HepG2 (cell line): ENCODE data around the gene ABCB4. TPM values are rescaled to one million over a fixed set of nuclear protein-coding genes. Genes with fewer than 3 reads are reported as not detected.

Source experiments
- ATAC-seq: fragments of 200-7000 bp; cut with Tn5 transposase; 3 replicates; pipeline ENCODE4 v1.9.1; 2020; ENCODE audit warnings: mild to moderate bottlenecking, moderate library complexity
- BruUV-seq: library from RNA; stranded (reverse); fragments of 400-500 nt; replicated peaks from 2 replicates; lab custom pipeline; 2021; lab: Mats Ljungman, UMichigan
- CTCF ChIA-PET: fragments of 300-600 bp; formaldehyde crosslinking; extraction: SDS; loops from one replicate; lab custom pipeline; 2021; ENCODE audit warnings: low total read pairs, inconsistent platforms, low intra/inter-chr PET ratio; lab: Yijun Ruan, JAX
- POLR2A ChIA-PET: fragments of 350-600 bp; sonication (Branson Sonifier 250); formaldehyde crosslinking; loops from one replicate; lab custom pipeline; 2020; ENCODE audit warnings: antibody characterized with exemption, inconsistent platforms; lab: Yijun Ruan, JAX
- DNase-seq: peaks from one replicate; pipeline ENCODE4 v3.0.0-alpha.2; 2015; ENCODE audit warnings: low spot score
- FAIRE-seq: peaks from 3 replicates; lab custom pipeline; 2011; peaks lifted over from hg19 to GRCh38; lab: Jason Lieb, UNC
- H2AFZ ChIP-seq: one replicate; pipeline ENCODE4 v1.6.1; 2011; ENCODE audit warnings: low read length, inconsistent platforms
- H3K27ac ChIP-seq: fragments of 300-600 bp; 3 replicates; pipeline ENCODE4 v1.8.0; 2011; ENCODE audit warnings: mixed run types, mild to moderate bottlenecking, mixed read lengths, low read length, inconsistent platforms; ENCODE audit not compliant: insufficient read depth; ENCODE audit errors: extremely low read length
- H3K27me3 ChIP-seq, 2 experiments: fragments of 200-600 bp in 1 of 2; 2 replicates in 1 of 2; 3 replicates in 1 of 2; pipeline versions ENCODE4 v1.6.0 to v1.8.0; 2011; ENCODE audit warnings: low read length in 2 of 2, mild to moderate bottlenecking in 2 of 2, moderate library complexity in 2 of 2, inconsistent platforms in 1 of 2; ENCODE audit not compliant: insufficient read depth in 2 of 2, control insufficient read depth in 1 of 2
- H3K36me3 ChIP-seq, 2 experiments: fragments of 200-600 bp in 1 of 2; replicated peaks in 1 of 2; 2 replicates in 1 of 2; 3 replicates in 1 of 2; pipeline versions ENCODE4 v1.5.1 to v1.8.0; 2011; ENCODE audit warnings: low read length in 2 of 2, inconsistent platforms in 1 of 2; ENCODE audit not compliant: insufficient read depth in 2 of 2, control insufficient read depth in 1 of 2
- H3K4me1 ChIP-seq: 2 replicates; pipeline ENCODE4 v1.5.1; 2012; ENCODE audit warnings: low read length, inconsistent platforms; ENCODE audit not compliant: insufficient read depth
- H3K4me2 ChIP-seq: 2 replicates; pipeline ENCODE4 v1.6.0; 2011; ENCODE audit warnings: low read depth, low read length, inconsistent platforms
- H3K4me3 ChIP-seq, 3 experiments: fragments of 200-600 bp in 1 of 3; sonication (generic), shearing (Covaris generic) in 1 of 3; replicated peaks in 1 of 3; 2 replicates each; pipeline ENCODE4 v1.5.1; 2011 to 2016; ENCODE audit warnings: low read length in 3 of 3, inconsistent platforms in 2 of 3, low read depth in 2 of 3, mild to moderate bottlenecking in 2 of 3, control low read depth in 1 of 3, mixed read lengths in 1 of 3; ENCODE audit not compliant: insufficient read depth in 1 of 3
- H3K79me2 ChIP-seq: one replicate; pipeline ENCODE4 v1.6.1; 2011; ENCODE audit warnings: low read length, inconsistent platforms; ENCODE audit not compliant: insufficient read depth
- H3K9ac ChIP-seq: 2 replicates; pipeline ENCODE4 v1.6.0; 2011; ENCODE audit warnings: mild to moderate bottlenecking, low read depth, low read length, inconsistent platforms; ENCODE audit not compliant: insufficient read depth
- H3K9me3 ChIP-seq: 2 replicates; pipeline ENCODE4 v1.5.1; 2012; ENCODE audit warnings: mild to moderate bottlenecking, low read length
- H4K20me1 ChIP-seq: 2 replicates; pipeline ENCODE4 v1.6.0; 2011; ENCODE audit warnings: inconsistent platforms, mild to moderate bottlenecking, low read length, moderate library complexity; ENCODE audit not compliant: insufficient read depth
- DNMT1 ChIP-seq: sonication (generic); formaldehyde crosslinking; IDR thresholded peaks from 2 replicates; pipeline ENCODE4 v1.5.1; 2020; ENCODE audit warnings: mild to moderate bottlenecking, missing genetic modification reagents
- FOXA1 ChIP-seq, 2 experiments: fragments of 450-650 bp in 1 of 2; sonication (generic) in 1 of 2; formaldehyde crosslinking in 1 of 2; IDR thresholded peaks; 2 replicates each; pipeline versions ENCODE4 v1.4.0 to v1.6.1; 2016 to 2020; ENCODE audit warnings: missing genetic modification reagents in 1 of 2
- HHEX ChIP-seq: IDR thresholded peaks from 2 replicates; pipeline ENCODE4 v1.6.1; 2016; ENCODE audit warnings: control low read depth
- KMT2A ChIP-seq: sonication (generic); formaldehyde crosslinking; IDR thresholded peaks from 2 replicates; pipeline ENCODE4 v1.4.0; 2020; ENCODE audit warnings: missing genetic modification reagents
- MLLT10 ChIP-seq: sonication (generic); formaldehyde crosslinking; IDR thresholded peaks from 2 replicates; pipeline ENCODE4 v1.4.0; 2020; ENCODE audit warnings: missing genetic modification reagents
- POLR2AphosphoS5 ChIP-seq: IDR thresholded peaks from 2 replicates; pipeline ENCODE4 v1.6.1; 2012; ENCODE audit warnings: low read depth, low read length
- RBFOX2 ChIP-seq: fragments of 200-400 bp; formaldehyde crosslinking; IDR thresholded peaks from 2 replicates; pipeline ENCODE4 v1.6.1; 2017; ENCODE audit warnings: low read depth, mild to moderate bottlenecking, low read length
- SNAPC5 ChIP-seq: sonication (generic); formaldehyde crosslinking; IDR thresholded peaks from 2 replicates; pipeline ENCODE4 v1.8.1; 2023; ENCODE audit warnings: mild to moderate bottlenecking, missing genetic modification reagents, borderline replicate concordance
- SOX13 ChIP-seq, 3 experiments: fragments of 450-650 bp in 1 of 3; sonication (generic) in 1 of 3; formaldehyde crosslinking in 1 of 3; IDR thresholded peaks in 2 of 3; conservative IDR thresholded peaks in 1 of 3; 2 replicates each; pipeline versions ENCODE4 v1.5.0 to v1.6.1; 2016 to 2020; ENCODE audit warnings: antibody characterized with exemption in 1 of 3, mild to moderate bottlenecking in 1 of 3, missing compliant biosample characterization in 1 of 3, missing genetic modification reagents in 1 of 3, moderate library complexity in 1 of 3
- TOE1 ChIP-seq: sonication (generic); formaldehyde crosslinking; IDR thresholded peaks from 2 replicates; pipeline ENCODE4 v1.4.0; 2020; ENCODE audit warnings: mild to moderate bottlenecking, missing genetic modification reagents
- XRCC5 ChIP-seq: fragments of 200-400 bp; formaldehyde crosslinking; optimal IDR thresholded peaks from 2 replicates; pipeline ENCODE3; 2017; ENCODE audit warnings: mild to moderate bottlenecking, low read length
- ZNF142 ChIP-seq: sonication (generic); formaldehyde crosslinking; IDR thresholded peaks from 2 replicates; pipeline ENCODE4 v1.4.0; 2020; ENCODE audit warnings: missing genetic modification reagents
- ZNF274 ChIP-seq: sonication (generic); formaldehyde crosslinking; IDR thresholded peaks from 2 replicates; pipeline ENCODE4 v1.5.1; 2020; ENCODE audit warnings: mild to moderate bottlenecking, missing genetic modification reagents
- ZNF543 ChIP-seq: sonication (generic); formaldehyde crosslinking; IDR thresholded peaks from 2 replicates; pipeline ENCODE4 v1.4.0; 2020; ENCODE audit warnings: mild to moderate bottlenecking, missing genetic modification reagents
- ZNF552 ChIP-seq: sonication (generic); formaldehyde crosslinking; IDR thresholded peaks from 2 replicates; pipeline ENCODE4 v1.9.0; 2022; ENCODE audit warnings: missing genetic modification reagents, mild to moderate bottlenecking, borderline replicate concordance
- ZSCAN12 ChIP-seq: sonication (generic); formaldehyde crosslinking; IDR thresholded peaks from 2 replicates; pipeline ENCODE4 v1.9.0; 2021; ENCODE audit warnings: mild to moderate bottlenecking, missing genetic modification reagents
- WGBS: methylation state at CpG from one replicate; pipeline ENCODE4 v1.1.6; 2017; ENCODE audit warnings: low lambda C conversion rate; 5-methylcytosine and 5-hydroxymethylcytosine counted together
- in situ Hi-C: cut with HindIII; loops from 2 replicates; pipeline ENCODE4 v1.10.0; 2017; ENCODE audit warnings: low pct_unique_long_range_greater_than_20kb; ENCODE audit not compliant: extremely low pct_ligation_motif_present
- intact Hi-C: fragments of 100-400 bp; cut with micrococcal nuclease; formaldehyde crosslinking; loops from one replicate; pipeline ENCODE4 v1.10.0; 2022; ENCODE audit not compliant: unreplicated experiment
- polyA plus RNA-seq, 8 experiments: library from polyadenylated mRNA; depleted of rRNA in 3 of 8; stranded (reverse) in 7 of 8; unstranded in 1 of 8; fragments of >200 nt; fragmentation: Illumina TruSeq in 4 of 8; extraction: Trizol in 4 of 8; gene quantifications; 2 replicates each; pipeline versions ENCODE4 v1.2.1 to v1.2.3, GENCODE V29; 2011 to 2016; ENCODE audit warnings: low read depth in 4 of 8, missing spikeins in 1 of 8, mixed read lengths in 1 of 8; ENCODE audit not compliant: insufficient read depth in 1 of 8
- total RNA-seq, 5 experiments: library from RNA; depleted of rRNA; stranded (reverse); fragments of >200 nt; fragmentation: Illumina TruSeq; extraction: Trizol; gene quantifications; 2 replicates each; pipeline ENCODE4 v1.2.3, GENCODE V29; 2016; ENCODE audit warnings: low read depth in 1 of 5
- TF ChIP-seq, protein P1 (sequence below): sonication (generic); formaldehyde crosslinking; IDR thresholded peaks from 2 replicates; pipeline ENCODE4 v1.4.0; 2020; ENCODE audit warnings: missing genetic modification reagents

ABCB4 gene
- total and polyA plus RNA-seq, 2 of the 13 experiments (the other 11 are each of a cell fraction or from before 2014, with no cell fraction given), result 18.0 to 32.4 TPM

DNA sequence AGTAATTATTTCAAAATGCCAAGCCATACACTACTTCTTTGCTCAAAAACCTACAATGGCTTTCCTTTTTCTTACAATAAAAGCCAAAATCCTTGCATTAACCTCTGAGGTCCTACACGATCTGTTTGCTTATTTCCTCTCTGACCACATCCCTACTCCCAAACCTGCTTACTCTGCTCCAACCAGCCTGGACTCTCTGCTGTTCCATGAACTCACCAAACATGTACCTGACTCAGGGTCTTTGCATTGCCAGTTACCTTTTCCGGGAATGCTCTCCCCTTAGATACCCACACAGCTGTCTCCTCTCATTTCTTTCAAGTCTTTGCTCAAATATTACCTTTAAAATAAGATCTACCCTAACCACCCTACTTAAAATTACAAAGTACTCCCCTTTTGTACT, 2.3 kb downstream of the ABCB4 start:
- no peak for FAIRE-seq
- intact Hi-C loops, result loop anchor here (10.0 kb wide), 2 partner anchors 122 to 128 kb away; partner anchors contain the start of gene CROT
- TF ChIP-seq TOE1 (CRISPR knock-in tag) (no peak), ZSCAN12 (no peak), SOX13 (IDR thresholded peaks at IDR 0.05) (no peak), SOX13 (CRISPR knock-in tag; conservative IDR thresholded peaks at IDR 0.05 in 1 of 2, IDR thresholded peaks at IDR 0.05 in 1 of 2) (no peak), ZNF142 (CRISPR knock-in tag) (no peak), SNAPC5 (CRISPR knock-in tag) (no peak), ZNF543 (no peak), HHEX (no peak), ZNF552 (CRISPR knock-in tag) (no peak), DNMT1 (CRISPR knock-in tag) (no peak), POLR2AphosphoS5 (peak; percentile 27; the same call in 1 of the 2 replicates), MLLT10 (CRISPR knock-in tag) (no peak), XRCC5 (no peak), FOXA1 (IDR thresholded peaks at IDR 0.05) (no peak), FOXA1 (CRISPR knock-in tag; IDR thresholded peaks at IDR 0.05) (0 out of 2 replicates have a peak, but pooled peaks have one; percentile 4), ZNF274 (CRISPR knock-in tag) (no peak), RBFOX2 (0 out of 2 replicates have a peak, but pooled peaks have one; percentile 44), KMT2A (CRISPR knock-in tag) (0 out of 2 replicates have a peak, but pooled peaks have one; percentile 28)
- TF ChIP-seq, protein P1, sequence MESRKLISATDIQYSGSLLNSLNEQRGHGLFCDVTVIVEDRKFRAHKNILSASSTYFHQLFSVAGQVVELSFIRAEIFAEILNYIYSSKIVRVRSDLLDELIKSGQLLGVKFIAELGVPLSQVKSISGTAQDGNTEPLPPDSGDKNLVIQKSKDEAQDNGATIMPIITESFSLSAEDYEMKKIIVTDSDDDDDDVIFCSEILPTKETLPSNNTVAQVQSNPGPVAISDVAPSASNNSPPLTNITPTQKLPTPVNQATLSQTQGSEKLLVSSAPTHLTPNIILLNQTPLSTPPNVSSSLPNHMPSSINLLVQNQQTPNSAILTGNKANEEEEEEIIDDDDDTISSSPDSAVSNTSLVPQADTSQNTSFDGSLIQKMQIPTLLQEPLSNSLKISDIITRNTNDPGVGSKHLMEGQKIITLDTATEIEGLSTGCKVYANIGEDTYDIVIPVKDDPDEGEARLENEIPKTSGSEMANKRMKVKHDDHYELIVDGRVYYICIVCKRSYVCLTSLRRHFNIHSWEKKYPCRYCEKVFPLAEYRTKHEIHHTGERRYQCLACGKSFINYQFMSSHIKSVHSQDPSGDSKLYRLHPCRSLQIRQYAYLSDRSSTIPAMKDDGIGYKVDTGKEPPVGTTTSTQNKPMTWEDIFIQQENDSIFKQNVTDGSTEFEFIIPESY (CRISPR knock-in tag), result no peak

More for the DNA sequence above, 2.3 kb downstream of the ABCB4 start:
- peak overlapping the region; percentile 45 for H3K27ac ChIP-seq
- peaks cover 27% of the 10 kb centered on the region for H3K79me2 ChIP-seq
- peak overlapping the region; percentile 31 for H2AFZ ChIP-seq
- ATAC-seq (peak; percentile 58), DNase-seq (no peak)
- in situ Hi-C loops, result no loop called here
- H4K20me1 ChIP-seq, result no peaks in the 10 kb centered on the region
- H3K9ac ChIP-seq, result peak overlapping the region; percentile 28; the same call in 1 of the 2 replicates
- peak overlapping the region in 2 of 3 experiments; percentile 74 to 81; a peak in 3 of 6 replicates for H3K4me3 ChIP-seq
- 0 out of 5 replicates have a peak, but pooled peaks cover 0 to 8% of the 10 kb centered on the region in 2 experiments for H3K36me3 ChIP-seq
- BruUV-seq, result no TSS peak
- no peaks in the 10 kb centered on the region; a peak in 1 of 5 replicates for H3K27me3 ChIP-seq
- ChIA-PET CTCF (no interaction called here), POLR2A (interaction anchor here (2.0 kb wide), 1 partner anchor 8 kb away, joined by 19 read pairs; no protein-coding TSS in a partner anchor)
- H3K9me3 ChIP-seq, result no peaks in the 10 kb centered on the region
- H3K4me1 ChIP-seq, result peaks cover 49% of the 10 kb centered on the region
- 22% methylated on average over 2 of the region's 2 CpGs for WGBS
- peak overlapping the region; percentile 96 for H3K4me2 ChIP-seq
